HG03139 (cell line): Measurements from ENCODE around the gene UBXN2A.

Experiments
- ATAC-seq: cut with Tn5 transposase; IDR thresholded peaks from one replicate; pipeline ENCODE4 v1.9.1; 2021; ENCODE audit not compliant: unreplicated experiment

UBXN2A gene, protein sequence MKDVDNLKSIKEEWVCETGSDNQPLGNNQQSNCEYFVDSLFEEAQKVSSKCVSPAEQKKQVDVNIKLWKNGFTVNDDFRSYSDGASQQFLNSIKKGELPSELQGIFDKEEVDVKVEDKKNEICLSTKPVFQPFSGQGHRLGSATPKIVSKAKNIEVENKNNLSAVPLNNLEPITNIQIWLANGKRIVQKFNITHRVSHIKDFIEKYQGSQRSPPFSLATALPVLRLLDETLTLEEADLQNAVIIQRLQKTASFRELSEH

GRCh38 chr2:23939987-23940717 lies at the start of gene UBXN2A:
Gene UBXN2A, plus strand, starts transcription at chr2:23940463. Its CDS starts 17,852 bp downstream, at chr2:23958315.
- ATAC-seq = peak; percentile 76

DNA sequence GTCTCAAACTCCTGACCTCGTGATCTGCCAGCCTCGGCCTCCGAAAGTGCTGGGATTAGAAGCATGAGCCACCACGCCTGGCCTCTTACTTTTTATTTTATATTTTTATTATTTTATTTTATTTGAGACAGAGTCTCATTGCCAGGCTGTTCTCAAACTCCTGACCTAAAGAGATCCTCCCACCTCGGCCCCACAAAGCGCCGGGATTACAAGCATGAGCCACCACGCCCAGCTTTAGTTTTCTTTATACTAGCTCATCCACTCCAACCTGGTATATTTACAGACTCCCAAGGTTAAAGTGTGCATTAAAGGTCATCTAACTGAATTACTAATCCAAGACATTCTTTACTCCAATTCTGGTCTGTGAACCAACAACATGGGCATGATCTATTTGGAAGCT lies 40.1 kb upstream of the UBXN2A start:
- no peak for ATAC-seq

DNA sequence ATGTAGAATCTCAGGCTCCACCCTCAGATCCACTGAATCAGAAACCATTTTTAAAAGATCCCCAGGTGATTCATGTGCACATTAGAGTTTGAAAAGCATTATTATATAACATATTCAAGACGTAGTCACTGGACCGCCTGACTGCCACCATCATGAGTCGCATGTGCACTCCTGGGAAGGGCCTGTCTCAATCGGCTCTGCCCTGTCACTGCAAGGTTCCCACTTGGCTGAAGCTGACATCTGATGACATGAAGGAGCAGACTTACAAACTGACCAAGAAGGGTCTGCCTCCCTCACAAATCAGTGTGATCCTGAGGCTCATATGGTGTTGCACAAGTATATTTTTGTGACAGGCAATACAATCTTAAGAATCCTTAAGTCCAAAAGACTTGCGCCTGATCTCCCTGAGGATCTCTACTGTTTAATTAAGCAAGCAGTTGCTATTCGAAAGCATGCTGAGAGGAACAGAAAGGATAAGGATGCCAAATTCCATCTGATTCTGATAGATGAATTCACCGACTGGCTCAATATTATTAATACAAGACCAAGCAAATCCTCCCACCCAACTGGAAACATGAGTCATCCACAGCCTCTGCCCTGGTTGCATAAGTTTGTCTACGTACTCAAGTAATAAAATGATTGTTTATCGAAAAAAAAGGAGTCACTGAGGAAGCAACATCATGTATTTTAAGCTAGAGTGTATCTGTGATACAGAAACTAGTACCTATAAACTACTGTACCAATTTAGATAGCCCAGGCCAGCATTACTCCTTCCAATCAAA lies 39.5 kb upstream of the UBXN2A start:
- ATAC-seq = no peak

GRCh38 chr2:23901966-23902846 lies 38.1 kb upstream of the UBXN2A start:
- ATAC-seq = no peak

DNA sequence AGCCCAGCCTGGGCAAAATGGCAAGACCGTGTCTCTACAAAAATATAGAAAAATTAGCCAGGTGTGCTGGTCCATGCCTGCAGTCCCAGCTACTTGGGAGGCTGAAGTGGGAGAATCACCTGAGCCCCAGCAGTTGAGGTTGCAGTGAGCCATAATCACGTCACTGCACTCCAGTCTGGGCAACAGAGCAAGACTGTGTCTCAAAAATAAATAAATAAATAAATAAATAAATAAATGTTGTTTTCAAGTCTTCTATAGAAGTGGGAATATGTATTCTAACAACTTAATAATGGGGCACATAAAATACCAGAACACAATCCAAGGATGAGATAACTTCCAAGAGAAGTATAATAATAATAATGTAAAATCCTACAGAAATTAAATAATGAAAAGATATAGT lies 37.2 kb upstream of the UBXN2A start:
- no peak for ATAC-seq

DNA sequence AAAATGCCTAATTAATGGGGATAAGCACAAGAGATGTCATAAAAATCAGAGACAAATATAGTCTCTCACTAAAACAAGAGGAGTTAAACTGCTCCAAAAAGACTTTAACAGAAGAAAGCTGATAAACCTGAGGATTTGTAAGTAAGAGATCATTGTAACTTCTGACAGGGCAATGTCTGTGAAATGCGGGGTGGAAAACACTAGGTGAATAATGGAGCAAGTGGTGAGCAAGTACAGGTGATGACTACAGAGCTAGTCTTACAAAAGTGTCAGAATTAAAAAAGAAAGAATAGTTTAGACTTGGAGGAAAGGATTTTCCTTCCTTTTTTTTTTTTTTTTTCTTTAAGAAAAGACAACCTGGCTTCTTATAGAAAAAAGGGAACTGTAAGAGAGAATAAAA lies 36.0 kb upstream of the UBXN2A start:
- no peak for ATAC-seq

DNA sequence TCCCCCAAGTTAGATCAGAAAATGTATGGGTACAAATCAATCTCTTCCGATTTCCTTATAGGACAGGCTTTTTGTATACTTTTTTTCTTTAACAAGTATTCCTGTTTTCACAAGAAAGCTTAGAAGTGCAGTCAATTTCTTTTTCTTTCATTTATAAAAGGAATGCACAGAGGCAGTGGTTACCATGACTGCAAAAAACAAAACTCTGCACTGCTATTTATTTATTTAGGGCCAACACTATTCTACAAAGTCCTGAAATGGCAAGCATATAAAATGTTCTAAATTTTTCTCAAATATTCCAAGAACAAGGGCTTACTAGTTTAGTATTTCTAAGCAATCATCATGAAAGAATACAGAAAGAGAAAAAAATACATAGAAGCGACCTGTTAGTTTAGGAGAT lies 35.6 kb upstream of the UBXN2A start:
- ATAC-seq = no peak

DNA sequence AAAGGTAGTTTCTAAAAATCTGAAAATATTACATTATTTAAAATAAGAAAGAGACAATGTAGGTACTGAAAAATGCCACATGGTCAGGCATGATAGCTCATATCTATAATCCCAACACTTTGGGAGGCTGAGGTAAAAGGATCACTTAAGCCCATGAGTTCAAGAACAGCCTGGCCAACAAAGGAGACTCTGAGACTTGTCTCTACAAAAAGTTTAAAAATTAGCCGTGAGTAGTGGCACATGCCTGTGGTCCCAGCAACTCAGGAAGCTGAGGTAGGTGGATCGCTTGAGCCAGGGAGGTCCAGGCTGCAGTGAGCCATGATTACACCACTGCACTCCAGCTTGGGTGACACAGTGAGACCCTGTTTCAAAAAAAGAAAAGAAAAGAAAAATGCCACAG lies 35.1 kb upstream of the UBXN2A start:
- no peak for ATAC-seq

GRCh38 chr2:23912054-23912453 lies 28.2 kb upstream of the UBXN2A start:
- ATAC-seq = no peak

GRCh38 chr2:23915327-23915726 lies 24.9 kb upstream of the UBXN2A start:
- ATAC-seq = no peak

DNA sequence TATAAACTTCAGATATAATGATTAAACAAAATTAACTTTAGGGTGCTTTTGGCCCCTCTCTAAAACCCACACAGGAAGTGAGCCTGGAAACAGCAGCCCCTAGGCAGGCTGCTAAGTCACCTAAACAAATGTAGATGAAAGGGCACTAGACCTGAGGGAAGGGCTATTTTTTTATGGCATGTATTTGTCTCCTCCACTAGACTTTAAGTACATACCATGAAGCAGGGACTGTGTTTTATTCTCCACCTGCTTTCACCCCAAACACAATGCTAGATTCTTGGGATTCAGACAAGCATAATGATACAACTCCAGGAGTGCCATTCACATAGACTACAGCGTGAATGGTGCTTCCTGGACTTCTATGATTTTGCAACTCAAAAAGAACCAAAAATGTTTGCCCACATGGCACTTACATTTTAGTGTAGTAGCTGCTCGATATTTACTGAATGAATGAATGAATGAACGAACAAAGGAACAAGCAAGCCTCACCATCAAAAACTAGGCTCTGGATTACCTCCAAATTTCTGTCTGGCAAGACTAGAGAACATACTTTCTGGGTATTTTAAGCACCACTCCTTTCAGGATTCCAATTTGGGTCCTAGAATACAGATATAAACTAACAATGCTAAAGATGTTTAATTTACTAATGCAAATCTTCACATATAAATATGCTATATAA lies 23.4 kb upstream of the UBXN2A start:
- ATAC-seq = peak; percentile 66

GRCh38 chr2:23918837-23919489 lies 21.3 kb upstream of the UBXN2A start:
- no peak for ATAC-seq

DNA sequence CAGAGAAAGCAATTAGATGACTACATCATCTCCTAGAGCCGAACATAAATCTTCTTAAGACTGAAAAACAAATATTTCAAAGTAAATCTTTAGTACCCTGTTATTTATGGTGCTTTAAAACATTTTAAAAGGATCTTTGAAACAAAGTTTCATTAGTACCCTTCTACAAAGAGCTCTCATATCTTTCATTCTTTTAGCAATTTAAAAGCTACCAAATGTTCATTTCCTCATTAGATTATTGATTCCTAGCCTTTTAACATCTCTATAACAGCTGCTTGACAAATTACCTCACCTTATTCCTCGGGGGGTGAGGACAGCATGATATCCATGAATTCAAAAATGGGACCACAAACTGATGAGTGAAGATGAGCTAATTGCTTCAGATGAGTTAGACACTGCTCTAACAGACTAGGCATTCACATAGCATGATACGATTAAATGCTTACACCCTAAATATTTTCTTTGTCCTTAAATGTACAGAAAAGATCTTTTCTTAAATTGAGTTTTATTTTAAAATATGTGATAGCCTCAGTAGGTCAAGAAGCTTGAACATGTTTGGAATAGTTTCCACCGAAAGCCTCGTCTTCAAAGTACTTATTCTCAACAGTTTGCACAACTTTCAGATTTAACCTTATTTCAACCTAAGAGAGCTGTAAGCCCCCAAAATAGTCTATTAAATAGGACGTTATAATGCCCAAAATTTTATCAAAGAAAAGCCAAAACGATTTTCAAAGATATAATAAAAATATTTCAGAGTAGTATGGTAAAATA lies 15.5 kb upstream of the UBXN2A start:
- ATAC-seq = no peak

- ATAC-seq = peak; percentile 65
These were observed 14.5 kb upstream of the UBXN2A start for GRCh38 chr2:23925702-23926289.

- ATAC-seq = peak; percentile 14
These were observed 13.9 kb upstream of the UBXN2A start for GRCh38 chr2:23926290-23926749.

- ATAC-seq = peak; percentile 67
These were observed 13.3 kb upstream of the UBXN2A start, which contains the start of gene ATAD2B for GRCh38 chr2:23926750-23927571. Gene ATAD2B, minus strand, starts transcription at chr2:23927123. Its CDS starts 353 bp downstream, at chr2:23926770.

- no peak for ATAC-seq
These were observed 6.0 kb upstream of the UBXN2A start for GRCh38 chr2:23934259-23934658.
